Smooth muscle cell of the pulmonary artery (primary cell): ENCODE measurements around the gene CRYBB3. TPM values are rescaled to one million over a fixed set of nuclear protein-coding genes. Genes with fewer than 3 reads are reported as not detected.

Experiments
- total RNA-seq: library from RNA; depleted of rRNA; stranded (reverse); fragments of >200 nt; gene quantifications from 2 replicates; pipeline ENCODE4 v1.2.3, GENCODE V29; 2014

The CRYBB3 gene
- not detected in 2 replicates for total RNA-seq

DNA sequence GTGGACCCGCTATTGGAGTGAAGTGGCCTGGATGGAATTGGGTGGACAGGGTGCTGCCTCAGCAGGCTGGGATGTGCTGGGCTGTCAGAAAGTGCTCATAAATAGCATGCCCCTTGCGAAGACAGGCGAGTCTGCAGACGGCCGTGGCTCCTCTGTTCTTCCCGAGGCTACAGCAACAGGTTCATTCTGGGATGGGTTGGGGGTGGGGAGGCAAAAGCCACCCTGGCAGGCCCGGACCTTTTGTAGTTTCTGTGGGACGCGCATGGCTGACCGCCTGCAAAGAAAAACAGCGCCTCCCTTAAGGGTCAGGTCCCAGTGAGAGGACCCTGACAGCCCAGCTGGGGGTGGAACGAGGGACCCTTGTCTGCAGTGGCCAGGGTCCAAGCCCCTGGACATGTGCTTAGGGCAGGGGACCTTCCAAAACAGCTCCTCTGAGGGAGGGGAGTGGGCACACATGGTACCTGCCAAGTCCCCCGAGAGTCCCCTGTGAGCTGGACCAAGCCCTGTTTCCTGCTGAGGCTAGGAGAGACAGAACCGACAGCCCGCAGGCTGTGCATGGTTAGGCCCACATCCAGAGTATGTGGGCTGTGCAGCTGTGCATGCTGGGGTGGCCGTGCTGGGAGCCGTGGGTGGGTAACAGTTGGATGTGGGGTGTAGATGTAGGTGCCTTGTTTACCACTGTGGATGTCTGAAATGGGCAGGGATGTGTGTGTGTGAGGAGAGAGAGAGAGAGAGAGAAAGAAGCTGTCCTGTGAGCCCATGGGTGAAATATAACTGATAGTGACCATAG is at the start of gene CRYBB3:
CRYBB3 (plus strand) TSS at position 128 of the 790 bp plus-strand sequence. CDS start 1,539 bp downstream, outside the sequence.

DNA sequence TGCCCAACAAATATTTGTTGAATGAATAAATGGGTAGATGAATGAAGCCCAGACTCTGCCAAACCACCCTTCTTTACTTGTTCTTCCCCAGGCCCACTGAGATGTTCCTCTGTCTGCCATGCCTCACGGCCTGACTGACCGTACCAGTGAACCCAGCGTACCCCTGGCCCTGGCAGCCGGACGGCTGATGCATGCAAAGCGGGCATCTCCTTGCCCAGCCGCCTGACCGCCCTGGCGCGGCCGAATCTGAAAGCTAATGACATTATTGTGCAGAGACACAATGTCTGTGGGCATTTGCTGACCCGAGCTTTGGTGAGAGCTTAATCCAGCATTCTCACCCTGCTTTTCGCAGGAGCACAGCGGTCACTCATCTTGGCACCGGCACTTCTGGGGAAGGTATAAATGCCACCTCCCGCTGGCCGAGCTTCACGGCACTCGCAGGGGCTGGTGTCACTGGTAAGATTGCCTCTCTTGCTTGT is 19.6 kb downstream of the CRYBB3 start, which contains the start of gene CRYBB2:
CRYBB2 (plus strand) TSS at position 429 of the 479 bp plus-strand sequence. CDS start 1,791 bp downstream, outside the sequence.

Other genes starting within 250 kb of the CRYBB3 start
- gene KIAA1671, start 247.1 kb upstream of the CRYBB3 start, total RNA-seq: 20.7 and 31.8 TPM in 2 replicates
- not detected in 2 replicates for gene CRYBB2, start 19.8 kb downstream of the CRYBB3 start, total RNA-seq